ENCODE measurements around the gene AGBL1.

The AGBL1 gene

GRCh38 chr15:86932456-86932855 is 852.8 kb downstream of the AGBL1 start:
- DNase-seq (ENCODE audit: extremely low spot score): no peak
- POLR2A ChIA-PET: no interaction called here

DNA sequence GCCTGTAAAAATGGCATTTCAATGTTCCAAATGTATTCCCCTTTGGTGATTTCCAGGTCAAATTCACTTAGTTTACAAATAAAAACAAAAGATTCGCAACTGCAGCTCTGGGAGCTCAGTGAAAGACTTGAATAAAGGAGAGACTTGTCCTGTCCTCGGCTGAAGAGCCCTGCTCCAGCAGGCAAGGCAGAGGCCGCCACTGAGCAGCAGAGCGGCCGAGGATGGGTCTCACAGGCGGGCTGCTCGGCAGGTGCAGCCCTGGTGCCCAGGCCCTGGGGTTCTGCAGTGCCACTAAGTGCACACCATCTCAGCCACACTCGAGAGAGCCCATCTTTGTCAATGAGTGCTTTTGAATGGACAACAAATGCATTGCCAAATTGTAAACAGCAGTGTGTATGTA is 856.2 kb downstream of the AGBL1 start:
- ChIA-PET POLR2A (no interaction called here), CTCF (no interaction called here)
- no peak for DNase-seq (ENCODE audit: extremely low spot score)
- TF ChIP-seq CTCF (IDR thresholded peaks at IDR 0.05; ENCODE audit: control extremely low read depth, extremely low read depth, low read depth, missing control alignments): no peak

More at GRCh38 chr15:86932456-86932855, 852.8 kb downstream of the AGBL1 start:
- CTCF ChIA-PET: no interaction called here
- TF ChIP-seq CTCF (IDR thresholded peaks at IDR 0.05; ENCODE audit: control extremely low read depth, extremely low read depth, low read depth, missing control alignments): no peak

DNA sequence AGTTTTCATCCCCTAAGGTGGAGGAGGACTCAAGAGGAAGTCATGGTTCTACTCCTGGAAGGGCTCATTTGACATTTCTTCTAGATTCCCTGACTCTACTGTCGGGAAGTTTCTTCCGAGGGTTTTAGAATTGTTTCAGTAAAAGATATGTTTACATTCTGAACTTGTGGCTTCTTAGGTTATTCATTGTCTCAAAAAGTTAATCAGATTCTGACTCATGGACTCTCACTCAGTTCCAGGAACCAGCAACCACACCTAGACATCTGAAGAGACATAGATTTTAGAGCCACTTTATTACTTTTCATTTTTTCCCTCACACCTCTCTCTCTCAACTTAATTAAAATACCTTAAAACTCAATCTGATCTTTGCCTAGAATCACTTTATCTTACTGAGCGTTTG is 862.6 kb downstream of the AGBL1 start:
- no peak for DNase-seq (ENCODE audit: extremely low spot score)
- POLR2A ChIA-PET: no interaction called here
- TF ChIP-seq CTCF (IDR thresholded peaks at IDR 0.05; ENCODE audit: control extremely low read depth, extremely low read depth, low read depth, missing control alignments): no peak
- CTCF ChIA-PET: no interaction called here

GRCh38 chr15:86948719-86949118 is 869.0 kb downstream of the AGBL1 start:
- no peak for DNase-seq (ENCODE audit: extremely low spot score)
- ChIA-PET CTCF (interaction anchor here (1.0 kb wide), 1 partner anchor 32 kb away, joined by 3 read pairs; no protein-coding TSS in a partner anchor), POLR2A (no interaction called here)
- no peak for TF ChIP-seq CTCF (IDR thresholded peaks at IDR 0.05; ENCODE audit: control extremely low read depth, extremely low read depth, low read depth, missing control alignments)

DNA sequence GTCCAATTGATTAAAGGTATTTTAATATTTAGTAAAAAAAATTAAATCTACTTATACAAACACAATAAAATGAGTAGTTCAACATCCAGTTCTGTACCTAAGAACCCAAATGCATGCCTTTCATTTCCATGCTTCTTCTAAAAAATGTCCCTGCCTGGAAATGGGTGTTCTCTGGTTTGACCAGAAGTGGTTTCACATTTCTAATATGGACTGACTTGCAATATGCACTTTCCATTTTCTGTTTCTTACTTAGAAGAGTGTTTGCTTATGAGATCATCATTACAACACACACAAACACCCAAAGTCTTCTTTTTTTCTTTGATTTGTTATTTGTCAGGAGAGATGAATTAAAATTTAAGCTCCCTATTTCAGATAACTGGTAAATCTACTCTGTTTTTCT is 879.6 kb downstream of the AGBL1 start:
- POLR2A ChIA-PET: no interaction called here
- TF ChIP-seq CTCF (IDR thresholded peaks at IDR 0.05; ENCODE audit: control extremely low read depth, extremely low read depth, low read depth, missing control alignments): no peak
- CTCF ChIA-PET: no interaction called here
- DNase-seq (ENCODE audit: extremely low spot score): no peak

GRCh38 chr15:86961669-86962068 is 882.0 kb downstream of the AGBL1 start:
- no peak for DNase-seq (ENCODE audit: extremely low spot score)
- POLR2A ChIA-PET: no interaction called here
- CTCF ChIA-PET: no interaction called here
- no peak for TF ChIP-seq CTCF (IDR thresholded peaks at IDR 0.05; ENCODE audit: control extremely low read depth, extremely low read depth, low read depth, missing control alignments)

GRCh38 chr15:86964271-86964670 is 884.6 kb downstream of the AGBL1 start:
- POLR2A ChIA-PET: no interaction called here
- CTCF ChIA-PET: interaction anchor here (1.4 kb wide), 1 partner anchor 9 kb away, joined by 3 read pairs; no protein-coding TSS in a partner anchor

More at GRCh38 chr15:86964271-86964670, 884.6 kb downstream of the AGBL1 start:
- no peak for TF ChIP-seq CTCF (IDR thresholded peaks at IDR 0.05; ENCODE audit: control extremely low read depth, extremely low read depth, low read depth, missing control alignments)
- DNase-seq (ENCODE audit: extremely low spot score): no peak

Data from GM10248 (cell line).